HG02885 (cell line): ENCODE measurements around the gene C3orf20.

Source experiments
- ATAC-seq: cut with Tn5 transposase; IDR thresholded peaks from one replicate; pipeline ENCODE4 v1.9.1; 2021; ENCODE audit warnings: mild to moderate bottlenecking; ENCODE audit not compliant: unreplicated experiment, poor library complexity

The C3orf20 gene

GRCh38 chr3:14789640-14790285, 114.8 kb downstream of the C3orf20 start:
- ATAC-seq: no peak

- ATAC-seq: no peak
Observed at GRCh38 chr3:14791343-14791945, 116.5 kb downstream of the C3orf20 start.

GRCh38 chr3:14792691-14793121, 117.8 kb downstream of the C3orf20 start:
- ATAC-seq: no peak

GRCh38 chr3:14793126-14793857, 118.4 kb downstream of the C3orf20 start:
- ATAC-seq: no peak

- no peak for ATAC-seq
Observed at GRCh38 chr3:14793858-14794234, 118.9 kb downstream of the C3orf20 start.

- no peak for ATAC-seq
Observed at GRCh38 chr3:14794435-14794834, 119.5 kb downstream of the C3orf20 start.

GRCh38 chr3:14795996-14796395, 121.1 kb downstream of the C3orf20 start:
- ATAC-seq: no peak

GRCh38 chr3:14796403-14797077, 121.6 kb downstream of the C3orf20 start:
- ATAC-seq: no peak

- ATAC-seq: no peak
Observed at GRCh38 chr3:14797731-14798130, 122.8 kb downstream of the C3orf20 start.

GRCh38 chr3:14798231-14798630, 123.3 kb downstream of the C3orf20 start:
- no peak for ATAC-seq

GRCh38 chr3:14799146-14799545, 124.2 kb downstream of the C3orf20 start:
- ATAC-seq: no peak

- ATAC-seq: no peak
Observed at GRCh38 chr3:14801031-14801430, 126.1 kb downstream of the C3orf20 start.

GRCh38 chr3:14801668-14802380, 126.9 kb downstream of the C3orf20 start:
- no peak for ATAC-seq

- no peak for ATAC-seq
Observed at GRCh38 chr3:14802381-14802731, 127.4 kb downstream of the C3orf20 start.

- no peak for ATAC-seq
Observed at GRCh38 chr3:14803101-14803980, 128.4 kb downstream of the C3orf20 start.

- no peak for ATAC-seq
Observed at GRCh38 chr3:14803981-14804834, 129.3 kb downstream of the C3orf20 start.

GRCh38 chr3:14804835-14805780, 130.2 kb downstream of the C3orf20 start:
- ATAC-seq: no peak
